ENCODE results near the gene H2BW2. TPM values are rescaled to one million over a fixed set of nuclear protein-coding genes. Genes with fewer than 3 reads are reported as not detected.
A peak's percentile ranks its signal among the peaks of the same experiment; 100 is the strongest.

The H2BW2 gene
- total and polyA plus RNA-seq, 8 donors = 1.1 to 2.0 (median 1.4) TPM; not detected in 2

DNA sequence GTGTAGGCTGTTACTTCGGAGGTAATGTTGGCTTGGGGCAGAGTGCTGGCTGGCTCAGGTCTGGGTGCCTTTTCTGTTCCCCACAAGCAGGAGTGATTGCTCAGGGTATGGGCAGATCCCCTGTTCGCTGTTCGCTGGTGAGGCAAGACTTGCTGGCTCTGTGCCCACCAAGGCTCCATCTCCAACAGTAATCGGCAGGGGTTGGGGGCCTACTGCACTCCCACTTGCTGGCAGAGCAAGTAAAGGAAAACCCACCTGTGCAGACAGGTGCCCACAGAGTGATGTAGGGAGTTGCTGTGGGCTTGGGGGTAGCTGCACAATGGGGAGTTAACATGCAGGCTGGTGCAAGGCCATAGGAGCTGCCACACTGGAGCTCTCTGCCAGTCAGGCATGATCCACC is 44.3 kb downstream of the H2BW2 start:
- H3K4me1 ChIP-seq = no peaks in the 10 kb centered on the region
- no peaks in the 10 kb centered on the region for H3K27me3 ChIP-seq
- no peak overlapping the region for H3K4me3 ChIP-seq
- no peaks in the 10 kb centered on the region for H3K9me3 ChIP-seq
- intact Hi-C loops (cut with DNase I) = no loop called here
- H3K36me3 ChIP-seq = no peaks in the 10 kb centered on the region
- no peak for DNase-seq
- no peak for TF ChIP-seq CTCF (IDR thresholded peaks at IDR 0.05)
- ATAC-seq = no peak
- no peak overlapping the region for H3K27ac ChIP-seq

DNA sequence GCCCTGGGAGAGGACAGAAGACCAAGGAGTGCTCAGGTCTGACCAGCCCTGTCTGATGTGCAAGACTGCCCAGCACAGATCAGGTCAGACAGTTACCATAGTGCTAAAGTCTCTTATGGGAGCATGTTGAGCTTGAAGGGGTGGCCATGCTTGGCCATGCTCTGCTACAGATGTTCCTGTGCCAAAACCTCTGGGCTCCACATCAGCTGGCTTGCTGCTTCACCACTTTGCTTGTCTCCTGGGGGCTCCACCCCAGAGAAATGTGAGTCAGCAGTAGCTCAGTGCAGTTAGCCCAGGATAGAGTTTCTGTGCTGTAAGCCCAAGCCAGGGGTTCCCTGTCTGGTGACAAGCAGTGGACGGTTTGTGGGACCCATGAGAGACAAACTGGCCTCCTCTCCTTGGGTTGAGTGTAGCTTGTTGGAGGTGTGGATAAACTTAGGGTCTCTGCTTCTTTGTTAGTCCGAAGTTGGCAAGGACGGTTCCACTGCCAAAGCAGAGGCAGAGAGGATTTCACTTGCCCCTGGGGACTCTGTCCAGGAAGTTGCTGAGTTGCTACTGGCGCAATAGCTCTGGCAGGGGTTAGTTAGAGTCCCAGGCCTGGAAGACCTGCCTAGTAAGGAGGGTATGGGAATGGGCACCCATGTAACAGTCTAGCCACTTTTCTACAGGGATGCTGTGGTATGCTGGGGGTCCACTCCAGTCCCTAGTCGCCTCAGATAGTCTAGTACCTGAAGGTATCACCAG is 45.0 kb downstream of the H2BW2 start:
- TF ChIP-seq CTCF (IDR thresholded peaks at IDR 0.05) = no peak
- no peaks in the 10 kb centered on the region for H3K9me3 ChIP-seq
- ATAC-seq = no peak

DNA sequence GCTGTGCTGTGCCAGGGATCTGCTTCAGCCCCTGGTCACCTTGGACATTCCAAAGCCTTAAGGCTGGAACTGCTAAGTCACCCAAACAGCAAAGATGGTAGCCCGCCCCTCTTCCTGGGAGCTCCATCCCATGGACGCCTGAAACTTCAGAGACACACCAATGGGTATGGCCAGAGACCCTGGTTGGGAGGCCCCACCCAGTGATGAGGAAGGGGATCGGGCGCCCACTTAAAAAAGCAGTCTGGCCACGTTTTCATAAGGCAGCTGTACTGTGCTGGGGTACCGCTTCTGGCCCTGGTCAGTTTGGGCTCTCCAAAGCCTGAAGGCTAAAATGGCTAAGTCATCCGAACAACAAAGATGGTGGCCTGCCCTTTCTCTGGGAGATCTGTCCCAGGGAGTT is 45.7 kb downstream of the H2BW2 start:
- no peaks in the 10 kb centered on the region for H3K9me3 ChIP-seq
- intact Hi-C loops (cut with DNase I) = no loop called here
- H3K4me1 ChIP-seq = no peaks in the 10 kb centered on the region
- TF ChIP-seq CTCF (IDR thresholded peaks at IDR 0.05) = no peak
- no peak overlapping the region for H3K27ac ChIP-seq
- H3K36me3 ChIP-seq = no peaks in the 10 kb centered on the region
- H3K27me3 ChIP-seq = no peaks in the 10 kb centered on the region
- no peak for ATAC-seq
- DNase-seq = no peak
- no peak overlapping the region for H3K4me3 ChIP-seq

More for the DNA sequence above, 45.0 kb downstream of the H2BW2 start:
- no peaks in the 10 kb centered on the region for H3K27me3 ChIP-seq
- no peak overlapping the region for H3K27ac ChIP-seq
- no peak overlapping the region for H3K4me3 ChIP-seq
- no peak for DNase-seq
- H3K36me3 ChIP-seq = no peaks in the 10 kb centered on the region
- intact Hi-C loops (cut with DNase I) = no loop called here
- no peaks in the 10 kb centered on the region for H3K4me1 ChIP-seq

GRCh38 chrX:104085919-104086318 is 46.2 kb downstream of the H2BW2 start:
- ATAC-seq = no peak
- Histone ChIP-seq H3K4me1 (no peaks in the 10 kb centered on the region), H3K27me3 (peaks cover 0 to 2% of the 10 kb centered on the region in 2 donors), H3K9me3 (no peaks in the 10 kb centered on the region), H3K27ac (no peak overlapping the region), H3K36me3 (no peaks in the 10 kb centered on the region), H3K4me3 (no peak overlapping the region)
- intact Hi-C loops (cut with DNase I) = no loop called here
- DNase-seq = peak in 1 of 4 donors; percentile 21
- no peak for TF ChIP-seq CTCF (IDR thresholded peaks at IDR 0.05)

Other genes starting within 250 kb of the H2BW2 start
- 1 to 10 TPM in 1 of 2 donors, under 1 TPM in 1; 0.93 to 1.6 TPM for gene RAB9B, start 207.7 kb upstream of the H2BW2 start, total RNA-seq
- gene RAB9B, start 207.7 kb upstream of the H2BW2 start, polyA plus RNA-seq (ENCODE audit: insufficient read length in 6 of 6) = 1 to 10 TPM; 2.8 to 3.4 (median 3.0) TPM
- gene TMSB15B, start 77.3 kb upstream of the H2BW2 start, total RNA-seq = 1 to 10 TPM; 1.3 to 5.1 TPM
- gene TMSB15B, start 77.3 kb upstream of the H2BW2 start, polyA plus RNA-seq (ENCODE audit: insufficient read length in 6 of 6) = 10 to 100 TPM; 25.5 to 40.2 (median 30.8) TPM
- gene H2BW1, start 26.2 kb upstream of the H2BW2 start, total RNA-seq = not detected
- not detected for gene H2BW1, start 26.2 kb upstream of the H2BW2 start, polyA plus RNA-seq (ENCODE audit: insufficient read length in 6 of 6)
- gene TMSB15C, start 36.3 kb downstream of the H2BW2 start, total RNA-seq = 1 to 10 TPM; 1.0 to 2.8 TPM
- 10 to 100 TPM; 21.9 to 28.6 (median 24.9) TPM for gene TMSB15C, start 36.3 kb downstream of the H2BW2 start, polyA plus RNA-seq (ENCODE audit: insufficient read length in 6 of 6)
- gene ZCCHC18, start 72.6 kb downstream of the H2BW2 start, total RNA-seq = 1 to 10 TPM in 1 of 2 donors, under 1 TPM in 1; 0.42 to 1.4 TPM
- gene ZCCHC18, start 72.6 kb downstream of the H2BW2 start, polyA plus RNA-seq (ENCODE audit: insufficient read length in 6 of 6) = 1 to 10 TPM; 4.4 to 5.7 (median 5.1) TPM
- 10 to 100 TPM in 1 of 2 donors, 1 to 10 TPM in 1; 9.1 to 10.1 TPM for gene SLC25A53, start 117.1 kb downstream of the H2BW2 start, total RNA-seq
- 10 to 100 TPM; 12.0 to 17.2 (median 14.7) TPM for gene SLC25A53, start 117.1 kb downstream of the H2BW2 start, polyA plus RNA-seq (ENCODE audit: insufficient read length in 6 of 6)
- gene FAM199X, start 126.5 kb downstream of the H2BW2 start, total RNA-seq = 10 to 100 TPM; 16.5 to 19.1 TPM
- gene FAM199X, start 126.5 kb downstream of the H2BW2 start, polyA plus RNA-seq (ENCODE audit: insufficient read length in 6 of 6) = 10 to 100 TPM; 23.4 to 29.3 (median 27.3) TPM
- gene ESX1, start 215.0 kb downstream of the H2BW2 start, total RNA-seq = not detected
- gene ESX1, start 215.0 kb downstream of the H2BW2 start, polyA plus RNA-seq (ENCODE audit: insufficient read length in 6 of 6) = not detected